ENCODE results near the gene RSAD1.
"Not testable (repeated sequence)": the region's sequence is repeated elsewhere in the genome, so short reads cannot be mapped to it uniquely, and the experiment has no call there.

The RSAD1 gene

GRCh38 chr17:50472286-50472685, 6.4 kb upstream of the RSAD1 start:
- TF ChIP-seq CTCF (conservative IDR thresholded peaks at IDR 0.05; ENCODE audit: low read depth, low read length), result no peak
- no peak overlapping the region for H3K4me3 ChIP-seq (ENCODE audit: low read depth, low read length)
- DNase-seq (ENCODE audit: low read depth), result no peak

- DNase-seq (ENCODE audit: low read depth), result peak; percentile 58
- not testable (repeated sequence) for H3K4me3 ChIP-seq (ENCODE audit: low read depth, low read length)
- TF ChIP-seq CTCF (conservative IDR thresholded peaks at IDR 0.05; ENCODE audit: low read depth, low read length), result peak; percentile 57
Measured at GRCh38 chr17:50472761-50473161, 5.9 kb upstream of the RSAD1 start.

- H3K4me3 ChIP-seq (ENCODE audit: low read depth, low read length), result no peak overlapping the region
- DNase-seq (ENCODE audit: low read depth), result no peak
- TF ChIP-seq CTCF (conservative IDR thresholded peaks at IDR 0.05; ENCODE audit: low read depth, low read length), result no peak
Measured at GRCh38 chr17:50473901-50474300, 4.8 kb upstream of the RSAD1 start.

- no peak for TF ChIP-seq CTCF (conservative IDR thresholded peaks at IDR 0.05; ENCODE audit: low read depth, low read length)
- DNase-seq (ENCODE audit: low read depth), result no peak
Measured at GRCh38 chr17:50474523-50474922, 4.1 kb upstream of the RSAD1 start.

GRCh38 chr17:50475362-50475761, 3.3 kb upstream of the RSAD1 start:
- H3K4me3 ChIP-seq (ENCODE audit: low read depth, low read length), result no peak overlapping the region
- DNase-seq (ENCODE audit: low read depth), result no peak
- no peak for TF ChIP-seq CTCF (conservative IDR thresholded peaks at IDR 0.05; ENCODE audit: low read depth, low read length)

More at GRCh38 chr17:50474523-50474922, 4.1 kb upstream of the RSAD1 start:
- H3K4me3 ChIP-seq (ENCODE audit: low read depth, low read length), result no peak overlapping the region

- DNase-seq (ENCODE audit: low read depth); H3K4me3 ChIP-seq (ENCODE audit: low read depth, low read length): not testable (repeated sequence)
Measured at GRCh38 chr17:50475775-50476544, 2.7 kb upstream of the RSAD1 start.

- DNase-seq (ENCODE audit: low read depth), result no peak
- no peak overlapping the region for H3K4me3 ChIP-seq (ENCODE audit: low read depth, low read length)
- TF ChIP-seq CTCF (conservative IDR thresholded peaks at IDR 0.05; ENCODE audit: low read depth, low read length), result no peak
Measured at GRCh38 chr17:50476545-50477315, 1.9 kb upstream of the RSAD1 start.
